Ovary (tissue), 9 donors: Measurements from ENCODE around the gene ACACB. TPM values are rescaled to one million over a fixed set of nuclear protein-coding genes. Genes with fewer than 3 reads are reported as not detected.

Experiments
- DNase-seq, 5 donors: peaks; one replicate each; pipeline ENCODE4 v3.0.0-alpha.2; 2019 to 2020
- H3K27ac ChIP-seq, 2 donors: fragments of 200-600 bp; one replicate each; pipeline versions ENCODE4 v1.5.1 to v1.8.0; 2019 to 2022
- H3K27me3 ChIP-seq: fragments of 200-600 bp; one replicate; pipeline ENCODE4 v1.8.0; 2022
- H3K36me3 ChIP-seq: fragments of 200-600 bp; sonication (generic); one replicate; pipeline ENCODE4 v1.5.1; 2019
- H3K4me1 ChIP-seq: one replicate; pipeline ENCODE4 v1.8.1; 2013; ENCODE audit warnings: mild to moderate bottlenecking, moderate library complexity; ENCODE audit not compliant: insufficient read depth
- H3K4me3 ChIP-seq: fragments of 200-600 bp; sonication (generic); one replicate; pipeline ENCODE4 v1.5.1; 2017
- H3K9me3 ChIP-seq, 2 donors: fragments of 200-600 bp in 1 of 2; sonication (generic) in 1 of 2; one replicate each; pipeline versions ENCODE4 v1.5.1 to v1.8.1; 2013 to 2019; ENCODE audit warnings: mild to moderate bottlenecking in 1 of 2, moderate library complexity in 1 of 2
- EP300 ChIP-seq: sonication (generic); formaldehyde crosslinking; IDR thresholded peaks from one replicate; pipeline ENCODE4 v1.6.1; 2017; ENCODE audit warnings: antibody characterized with exemption
- POLR2A ChIP-seq: fragments of 450-650 bp; IDR thresholded peaks from one replicate; pipeline ENCODE4 v1.6.1; 2017; ENCODE audit warnings: antibody characterized with exemption, mild to moderate bottlenecking, moderate library complexity
- WGBS, 3 donors: extraction: QIAGEN DNeasy Blood & Tissue Kit in 1 of 3; methylation state at CpG; one replicate each; pipeline versions ENCODE4 v1.1.5 to v1.1.7; 2013 to 2017; 5-methylcytosine and 5-hydroxymethylcytosine counted together
- intact Hi-C, 4 donors: fragments of 100-400 bp; cut with DNase I; formaldehyde crosslinking; loops; one replicate each; pipeline versions ENCODE4 v1.11.0 to v1.15.1; 2022 to 2023
- polyA plus RNA-seq, 2 donors: library from polyadenylated mRNA; stranded (reverse); fragments of 200-250 nt in 1 of 2; fragments of 350-450 nt in 1 of 2; fragmentation: Illumina TruSeq in 1 of 2; extraction: RNeasy Lipid Tissue Mini Kit (QIAGEN cat#74804) in 1 of 2; gene quantifications; one replicate each; pipeline ENCODE4 v1.2.3, GENCODE V29; 2013 to 2014
- total RNA-seq, 7 donors: library from RNA; depleted of rRNA in 2 of 7; stranded (reverse); fragments of >200 nt in 2 of 7; fragmentation: NEBNext Ultra II Directional in 3 of 7; extraction: Animal tissue kit (Norgen Biotek cat#: 25700) in 3 of 7; gene quantifications; one replicate each; pipeline versions ENCODE4 v1.1.0 to v1.2.4, GENCODE V29; 2016 to 2023
- TF ChIP-seq, protein P1 (sequence below), 3 donors: fragments of 450-650 bp in 2 of 3; fragments of 200-600 bp in 1 of 3; IDR thresholded peaks; one replicate each; pipeline versions ENCODE4 v1.5.1 to v1.8.0; 2016 to 2022; ENCODE audit warnings: antibody characterized with exemption in 3 of 3, mild to moderate bottlenecking in 1 of 3
- donor health status: DM: no; HTN: no; CAD: no; lungs with moderate emphysema.
- donor health status: DM: no; HTN: no; CAD: no.
- donor health status: Bipolar disorder and iron deficiency.
- donor health status: DM: yes; HTN: yes; CAD: no.
- donor health status: DM: no; HTN: no; CAD: no.
- donor health status: DM: yes; HTN: yes; CAD: no.

ACACB gene
- total and polyA plus RNA-seq, 9 donors: 20.5 to 56.5 (median 40.4) TPM

DNA sequence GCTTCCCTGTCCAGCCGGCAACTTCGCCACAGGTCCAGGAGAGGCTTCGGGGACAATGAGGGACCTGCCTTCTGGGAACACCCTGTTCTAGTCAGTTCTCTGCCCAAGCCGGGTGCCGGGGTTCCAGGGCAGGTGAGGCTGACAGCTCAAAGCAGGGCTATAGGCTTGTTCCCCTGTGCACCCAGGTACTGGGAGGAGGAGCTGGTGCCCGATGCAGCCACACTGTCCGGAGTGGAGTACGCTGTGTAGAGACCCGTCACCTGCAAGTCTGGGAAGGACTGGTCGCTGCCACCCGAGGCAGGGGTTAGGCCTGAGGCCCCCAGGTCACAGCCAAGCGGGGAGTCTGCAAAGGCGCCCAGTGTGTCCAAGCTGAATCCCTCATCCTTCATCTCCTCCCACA is 163.1 kb downstream of the ACACB start:
- H3K9me3 ChIP-seq: no peaks in the 10 kb centered on the region
- H3K27ac ChIP-seq: no peak overlapping the region
- DNase-seq: no peak
- H3K4me1 ChIP-seq: peaks cover 11% of the 10 kb centered on the region
- no peak for TF ChIP-seq POLR2A
- TF ChIP-seq, protein P1, sequence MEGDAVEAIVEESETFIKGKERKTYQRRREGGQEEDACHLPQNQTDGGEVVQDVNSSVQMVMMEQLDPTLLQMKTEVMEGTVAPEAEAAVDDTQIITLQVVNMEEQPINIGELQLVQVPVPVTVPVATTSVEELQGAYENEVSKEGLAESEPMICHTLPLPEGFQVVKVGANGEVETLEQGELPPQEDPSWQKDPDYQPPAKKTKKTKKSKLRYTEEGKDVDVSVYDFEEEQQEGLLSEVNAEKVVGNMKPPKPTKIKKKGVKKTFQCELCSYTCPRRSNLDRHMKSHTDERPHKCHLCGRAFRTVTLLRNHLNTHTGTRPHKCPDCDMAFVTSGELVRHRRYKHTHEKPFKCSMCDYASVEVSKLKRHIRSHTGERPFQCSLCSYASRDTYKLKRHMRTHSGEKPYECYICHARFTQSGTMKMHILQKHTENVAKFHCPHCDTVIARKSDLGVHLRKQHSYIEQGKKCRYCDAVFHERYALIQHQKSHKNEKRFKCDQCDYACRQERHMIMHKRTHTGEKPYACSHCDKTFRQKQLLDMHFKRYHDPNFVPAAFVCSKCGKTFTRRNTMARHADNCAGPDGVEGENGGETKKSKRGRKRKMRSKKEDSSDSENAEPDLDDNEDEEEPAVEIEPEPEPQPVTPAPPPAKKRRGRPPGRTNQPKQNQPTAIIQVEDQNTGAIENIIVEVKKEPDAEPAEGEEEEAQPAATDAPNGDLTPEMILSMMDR (IDR thresholded peaks at IDR 0.05): no peak
- no peak for TF ChIP-seq EP300
- no peaks in the 10 kb centered on the region for H3K27me3 ChIP-seq
- H3K4me3 ChIP-seq: no peak overlapping the region
- intact Hi-C loops: no loop called here
- no peaks in the 10 kb centered on the region for H3K36me3 ChIP-seq
- 93 to 96% (median 93%) methylated on average over 10 to 13 of the region's 13 CpGs for WGBS, 3 donors

DNA sequence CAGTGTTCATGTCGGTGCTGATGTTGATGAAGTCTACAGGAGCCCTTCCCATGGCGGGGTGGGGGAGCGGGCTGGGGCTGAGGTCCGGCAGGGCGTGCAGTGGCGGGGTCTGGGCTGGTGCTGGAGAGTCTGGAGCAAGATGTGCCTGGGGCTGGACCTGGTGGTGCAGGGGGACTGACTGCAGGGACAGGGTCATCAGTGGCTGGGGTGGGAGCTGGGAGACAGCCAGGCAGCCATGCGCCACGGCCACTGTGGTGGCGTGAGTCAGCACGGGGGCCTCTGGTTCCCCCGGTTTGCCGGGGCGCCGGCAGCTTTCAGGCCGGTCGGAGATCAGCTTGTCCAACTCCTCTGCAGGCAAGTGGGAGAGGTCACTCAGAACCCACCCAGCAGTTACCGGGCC is 165.1 kb downstream of the ACACB start:
- Histone ChIP-seq H3K9me3 (no peaks in the 10 kb centered on the region), H3K36me3 (no peaks in the 10 kb centered on the region), H3K27me3 (no peaks in the 10 kb centered on the region), H3K4me3 (no peak overlapping the region), H3K27ac (no peak overlapping the region), H3K4me1 (peaks cover 11% of the 10 kb centered on the region)
- DNase-seq: no peak
- WGBS, 3 donors: 87 to 89% (median 89%) methylated on average over 14 to 17 of the region's 17 CpGs
- TF ChIP-seq, protein P1 (IDR thresholded peaks at IDR 0.05): no peak
- TF ChIP-seq POLR2A: no peak
- no peak for TF ChIP-seq EP300
- intact Hi-C loops: no loop called here

DNA sequence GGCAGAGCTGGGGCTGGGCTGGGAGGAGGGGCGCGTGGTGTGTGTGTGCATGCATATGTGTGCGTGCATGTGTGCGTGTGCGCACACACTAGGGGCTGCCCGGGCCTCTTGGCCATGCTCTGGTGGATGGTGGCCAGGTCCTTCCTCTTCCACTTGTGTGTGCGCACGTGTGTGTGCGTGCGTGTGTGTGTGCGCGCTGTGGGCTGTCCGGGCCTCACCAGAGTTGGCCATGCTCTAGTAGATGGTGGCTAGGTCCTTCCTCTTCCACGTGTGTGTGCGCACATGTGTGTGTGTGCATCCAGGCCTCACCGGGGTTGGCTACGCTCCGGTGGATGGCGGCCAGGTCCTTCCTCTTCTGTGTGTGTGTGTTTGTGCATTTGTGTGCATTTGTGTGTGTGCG is 168.0 kb downstream of the ACACB start:
- Histone ChIP-seq H3K27ac (no peak overlapping the region), H3K9me3 (no peaks in the 10 kb centered on the region)

DNA sequence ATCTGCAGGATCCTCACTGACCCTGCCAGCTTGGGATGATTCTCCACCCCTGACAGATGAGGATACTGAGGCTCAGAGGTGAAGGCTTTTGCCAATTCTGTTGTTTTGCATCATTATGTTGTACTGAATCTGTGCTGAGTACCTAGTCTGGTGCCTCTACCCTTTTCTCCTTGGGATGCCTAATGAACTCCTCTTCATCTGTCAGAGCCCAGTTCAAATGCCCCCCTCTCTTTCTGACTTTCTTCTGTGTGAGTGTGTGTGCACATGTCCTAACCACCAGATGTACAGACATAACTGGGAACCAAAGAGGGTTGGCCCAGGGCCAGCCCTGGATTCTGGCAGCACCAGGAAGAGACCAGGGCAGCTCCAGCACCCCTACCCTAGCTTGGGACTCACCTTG is 169.9 kb downstream of the ACACB start:
- no peaks in the 10 kb centered on the region for H3K27me3 ChIP-seq
- no peak for DNase-seq
- H3K9me3 ChIP-seq: no peaks in the 10 kb centered on the region
- no peaks in the 10 kb centered on the region for H3K36me3 ChIP-seq
- H3K4me1 ChIP-seq: no peaks in the 10 kb centered on the region
- intact Hi-C loops: no loop called here
- no peak overlapping the region for H3K4me3 ChIP-seq
- TF ChIP-seq, protein P1 (IDR thresholded peaks at IDR 0.05): no peak
- TF ChIP-seq POLR2A (no peak), EP300 (no peak)
- H3K27ac ChIP-seq: no peak overlapping the region

More for the DNA sequence above, 168.0 kb downstream of the ACACB start:
- TF ChIP-seq EP300 (no peak), POLR2A (no peak)
- TF ChIP-seq, protein P1 (IDR thresholded peaks at IDR 0.05): no peak
- H3K27me3 ChIP-seq: no peaks in the 10 kb centered on the region
- intact Hi-C loops: no loop called here
- no peak overlapping the region for H3K4me3 ChIP-seq
- DNase-seq: no peak
- H3K36me3 ChIP-seq: no peaks in the 10 kb centered on the region
- no peaks in the 10 kb centered on the region for H3K4me1 ChIP-seq
- WGBS, 3 donors: 91 to 94% (median 91%) methylated on average over 17 to 20 of the region's 20 CpGs

DNA sequence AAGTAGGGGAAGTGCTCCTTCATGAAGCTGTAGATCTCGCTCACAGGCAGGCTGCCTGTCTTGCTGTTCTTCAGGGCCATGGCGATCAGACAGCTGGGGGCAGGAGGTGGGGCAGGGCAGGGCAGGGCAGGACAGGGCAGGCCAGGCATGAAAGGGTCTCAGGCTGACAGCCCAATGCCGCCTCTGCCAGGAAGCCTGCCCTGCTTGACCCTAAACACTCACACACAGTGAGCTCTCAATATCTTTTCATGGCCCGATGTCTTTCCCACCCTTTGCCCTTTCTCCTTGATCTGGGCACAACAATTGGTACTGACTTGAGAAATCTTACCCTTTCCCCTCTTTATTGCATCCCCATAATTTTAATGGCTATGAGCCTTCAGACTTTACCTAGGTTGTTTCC is 170.3 kb downstream of the ACACB start:
- no peaks in the 10 kb centered on the region for H3K36me3 ChIP-seq
- no peaks in the 10 kb centered on the region for H3K9me3 ChIP-seq
- no peaks in the 10 kb centered on the region for H3K27me3 ChIP-seq
- WGBS, 3 donors: 74 to 87% (median 75%) methylated on average over 4 of the region's 4 CpGs
- peaks cover 3% of the 10 kb centered on the region for H3K4me1 ChIP-seq
- no peak for DNase-seq
- no peak overlapping the region for H3K4me3 ChIP-seq
- intact Hi-C loops: no loop called here
- TF ChIP-seq POLR2A (no peak), EP300 (no peak)
- TF ChIP-seq, protein P1 (IDR thresholded peaks at IDR 0.05): no peak
- no peak overlapping the region for H3K27ac ChIP-seq
